ENCODE results near the gene PAX8.

Gene PAX8

DNA sequence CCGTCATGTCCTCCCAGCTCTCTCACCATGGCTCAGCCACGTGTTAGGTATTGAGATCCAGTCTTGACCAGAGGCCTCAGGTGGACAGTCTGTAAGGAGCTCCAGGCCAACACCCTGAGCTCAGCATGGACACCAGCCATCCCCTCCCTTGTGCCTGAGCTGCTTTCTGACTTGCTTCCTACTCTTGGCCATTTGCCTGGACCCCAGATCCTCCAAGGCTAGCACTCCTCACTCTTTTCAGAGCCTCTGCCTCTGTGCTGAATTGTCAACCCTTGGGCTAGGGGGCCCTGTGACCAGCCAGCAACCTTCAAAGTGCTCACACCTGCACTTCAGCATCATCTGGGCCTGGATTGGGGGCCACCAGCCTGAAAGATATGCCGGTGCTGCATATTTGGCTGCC lies 46.6 kb downstream of the PAX8 start:
- H3K4me3 ChIP-seq (ENCODE audit: low read length) = no peak overlapping the region
- no peak overlapping the region for H3K9ac ChIP-seq (ENCODE audit: low read length)
- no peaks in the 10 kb centered on the region for H3K36me3 ChIP-seq (ENCODE audit: control insufficient read depth, low read depth, low read length)
- no peaks in the 10 kb centered on the region for H3K4me1 ChIP-seq (ENCODE audit: control insufficient read depth, low read depth, low read length)
- no peak overlapping the region for H3K27ac ChIP-seq (ENCODE audit: low read length)
- H3K9me3 ChIP-seq (ENCODE audit: control insufficient read depth, low read depth, low read length) = no peaks in the 10 kb centered on the region
- no peaks in the 10 kb centered on the region for H3K27me3 ChIP-seq (ENCODE audit: control insufficient read depth, insufficient read depth, low read length)

GRCh38 chr2:113231064-113231463 lies 47.7 kb downstream of the PAX8 start:
- Histone ChIP-seq H3K36me3 (ENCODE audit: control insufficient read depth, low read depth, low read length) (no peaks in the 10 kb centered on the region), H3K9ac (ENCODE audit: low read length) (no peak overlapping the region), H3K27ac (ENCODE audit: low read length) (no peak overlapping the region), H3K9me3 (ENCODE audit: control insufficient read depth, low read depth, low read length) (no peaks in the 10 kb centered on the region), H3K4me3 (ENCODE audit: low read length) (no peak overlapping the region), H3K4me1 (ENCODE audit: control insufficient read depth, low read depth, low read length) (peaks cover 2% of the 10 kb centered on the region), H3K27me3 (ENCODE audit: control insufficient read depth, insufficient read depth, low read length) (no peaks in the 10 kb centered on the region)

GRCh38 chr2:113230531-113230930 lies 48.2 kb downstream of the PAX8 start:
- no peak overlapping the region for H3K9ac ChIP-seq (ENCODE audit: low read length)

DNA sequence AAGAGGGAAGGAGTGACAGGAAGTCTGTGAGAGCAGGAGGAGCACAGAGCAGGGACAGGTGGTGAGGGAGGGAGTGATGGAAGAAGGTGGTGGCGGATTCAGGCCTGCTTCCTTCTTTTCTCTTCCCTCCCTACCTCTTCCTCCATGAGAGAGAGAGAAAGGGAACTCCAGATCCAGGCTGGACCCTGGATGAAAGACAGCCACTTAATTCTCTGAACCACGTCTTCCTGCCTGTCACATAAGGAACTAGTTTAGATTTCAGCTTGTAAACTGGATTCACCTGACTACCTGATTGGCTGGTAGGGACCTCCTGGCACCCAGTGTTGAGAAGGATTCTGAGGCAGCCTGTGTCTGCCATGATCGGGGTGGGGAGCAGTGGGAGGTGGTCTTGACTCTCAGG lies 48.9 kb downstream of the PAX8 start:
- Histone ChIP-seq H3K9me3 (ENCODE audit: control insufficient read depth, low read depth, low read length) (no peaks in the 10 kb centered on the region), H3K4me3 (ENCODE audit: low read length) (no peak overlapping the region), H3K27me3 (ENCODE audit: control insufficient read depth, insufficient read depth, low read length) (no peaks in the 10 kb centered on the region), H3K9ac (ENCODE audit: low read length) (no peak overlapping the region), H3K27ac (ENCODE audit: low read length) (no peak overlapping the region), H3K36me3 (ENCODE audit: control insufficient read depth, low read depth, low read length) (no peaks in the 10 kb centered on the region), H3K4me1 (ENCODE audit: control insufficient read depth, low read depth, low read length) (peaks cover 11% of the 10 kb centered on the region)

More at GRCh38 chr2:113230531-113230930, 48.2 kb downstream of the PAX8 start:
- Histone ChIP-seq H3K27ac (ENCODE audit: low read length) (no peak overlapping the region), H3K9me3 (ENCODE audit: control insufficient read depth, low read depth, low read length) (no peaks in the 10 kb centered on the region), H3K4me1 (ENCODE audit: control insufficient read depth, low read depth, low read length) (peaks cover 5% of the 10 kb centered on the region), H3K36me3 (ENCODE audit: control insufficient read depth, low read depth, low read length) (no peaks in the 10 kb centered on the region), H3K27me3 (ENCODE audit: control insufficient read depth, insufficient read depth, low read length) (no peaks in the 10 kb centered on the region), H3K4me3 (ENCODE audit: low read length) (no peak overlapping the region)

GRCh38 chr2:113228991-113229716 lies 49.6 kb downstream of the PAX8 start:
- Histone ChIP-seq H3K9ac (ENCODE audit: low read length) (no peak overlapping the region), H3K4me1 (ENCODE audit: control insufficient read depth, low read depth, low read length) (peaks cover 11% of the 10 kb centered on the region), H3K9me3 (ENCODE audit: control insufficient read depth, low read depth, low read length) (no peaks in the 10 kb centered on the region), H3K4me3 (ENCODE audit: low read length) (no peak overlapping the region), H3K27ac (ENCODE audit: low read length) (no peak overlapping the region), H3K27me3 (ENCODE audit: control insufficient read depth, insufficient read depth, low read length) (no peaks in the 10 kb centered on the region), H3K36me3 (ENCODE audit: control insufficient read depth, low read depth, low read length) (no peaks in the 10 kb centered on the region)

- Histone ChIP-seq H3K27me3 (ENCODE audit: control insufficient read depth, insufficient read depth, low read length) (no peaks in the 10 kb centered on the region), H3K9me3 (ENCODE audit: control insufficient read depth, low read depth, low read length) (no peaks in the 10 kb centered on the region), H3K9ac (ENCODE audit: low read length) (no peak overlapping the region), H3K4me3 (ENCODE audit: low read length) (no peak overlapping the region), H3K36me3 (ENCODE audit: control insufficient read depth, low read depth, low read length) (no peaks in the 10 kb centered on the region), H3K4me1 (ENCODE audit: control insufficient read depth, low read depth, low read length) (peaks cover 11% of the 10 kb centered on the region), H3K27ac (ENCODE audit: low read length) (no peak overlapping the region)
Measured at GRCh38 chr2:113228351-113228750, 50.4 kb downstream of the PAX8 start.

GRCh38 chr2:113227698-113228097 lies 51.0 kb downstream of the PAX8 start:
- Histone ChIP-seq H3K4me3 (ENCODE audit: low read length) (no peak overlapping the region), H3K9me3 (ENCODE audit: control insufficient read depth, low read depth, low read length) (no peaks in the 10 kb centered on the region), H3K36me3 (ENCODE audit: control insufficient read depth, low read depth, low read length) (no peaks in the 10 kb centered on the region), H3K27ac (ENCODE audit: low read length) (no peak overlapping the region), H3K4me1 (ENCODE audit: control insufficient read depth, low read depth, low read length) (peaks cover 11% of the 10 kb centered on the region), H3K9ac (ENCODE audit: low read length) (no peak overlapping the region), H3K27me3 (ENCODE audit: control insufficient read depth, insufficient read depth, low read length) (no peaks in the 10 kb centered on the region)

- peaks cover 11% of the 10 kb centered on the region for H3K4me1 ChIP-seq (ENCODE audit: control insufficient read depth, low read depth, low read length)
- H3K27ac ChIP-seq (ENCODE audit: low read length) = no peak overlapping the region
- no peak overlapping the region for H3K4me3 ChIP-seq (ENCODE audit: low read length)
- no peaks in the 10 kb centered on the region for H3K27me3 ChIP-seq (ENCODE audit: control insufficient read depth, insufficient read depth, low read length)
- H3K9ac ChIP-seq (ENCODE audit: low read length) = no peak overlapping the region
- no peaks in the 10 kb centered on the region for H3K36me3 ChIP-seq (ENCODE audit: control insufficient read depth, low read depth, low read length)
- H3K9me3 ChIP-seq (ENCODE audit: control insufficient read depth, low read depth, low read length) = no peaks in the 10 kb centered on the region
Measured at GRCh38 chr2:113227290-113227689, 51.4 kb downstream of the PAX8 start.

GRCh38 chr2:113226462-113226861 lies 52.3 kb downstream of the PAX8 start:
- H3K36me3 ChIP-seq (ENCODE audit: control insufficient read depth, low read depth, low read length) = no peaks in the 10 kb centered on the region
- H3K9ac ChIP-seq (ENCODE audit: low read length) = no peak overlapping the region
- H3K4me3 ChIP-seq (ENCODE audit: low read length) = no peak overlapping the region
- no peaks in the 10 kb centered on the region for H3K27me3 ChIP-seq (ENCODE audit: control insufficient read depth, insufficient read depth, low read length)
- H3K4me1 ChIP-seq (ENCODE audit: control insufficient read depth, low read depth, low read length) = peaks cover 11% of the 10 kb centered on the region
- H3K27ac ChIP-seq (ENCODE audit: low read length) = no peak overlapping the region
- H3K9me3 ChIP-seq (ENCODE audit: control insufficient read depth, low read depth, low read length) = no peaks in the 10 kb centered on the region

- H3K9ac ChIP-seq (ENCODE audit: low read length) = no peak overlapping the region
- H3K4me1 ChIP-seq (ENCODE audit: control insufficient read depth, low read depth, low read length) = peaks cover 11% of the 10 kb centered on the region
- H3K27me3 ChIP-seq (ENCODE audit: control insufficient read depth, insufficient read depth, low read length) = no peaks in the 10 kb centered on the region
- no peak overlapping the region for H3K4me3 ChIP-seq (ENCODE audit: low read length)
- H3K27ac ChIP-seq (ENCODE audit: low read length) = no peak overlapping the region
- H3K36me3 ChIP-seq (ENCODE audit: control insufficient read depth, low read depth, low read length) = no peaks in the 10 kb centered on the region
- H3K9me3 ChIP-seq (ENCODE audit: control insufficient read depth, low read depth, low read length) = no peaks in the 10 kb centered on the region
Measured at GRCh38 chr2:113225263-113226259, 53.2 kb downstream of the PAX8 start.

- H3K27ac ChIP-seq (ENCODE audit: low read length) = no peak overlapping the region
- no peaks in the 10 kb centered on the region for H3K27me3 ChIP-seq (ENCODE audit: control insufficient read depth, insufficient read depth, low read length)
- no peaks in the 10 kb centered on the region for H3K9me3 ChIP-seq (ENCODE audit: control insufficient read depth, low read depth, low read length)
- H3K9ac ChIP-seq (ENCODE audit: low read length) = no peak overlapping the region
- peaks cover 11% of the 10 kb centered on the region for H3K4me1 ChIP-seq (ENCODE audit: control insufficient read depth, low read depth, low read length)
- no peaks in the 10 kb centered on the region for H3K36me3 ChIP-seq (ENCODE audit: control insufficient read depth, low read depth, low read length)
- H3K4me3 ChIP-seq (ENCODE audit: low read length) = no peak overlapping the region
Measured at GRCh38 chr2:113224647-113225236, 54.0 kb downstream of the PAX8 start.
